HAP-1 (cell line): ENCODE data around the gene PRAMEF13.
"Not testable (repeated sequence)": the region's sequence is repeated elsewhere in the genome, so short reads cannot be mapped to it uniquely, and the experiment has no call there.

Experiments used
- DNase-seq, 2 experiments: peaks; one replicate each; pipeline ENCODE4 v3.0.0-alpha.2; 2016 to 2020; ENCODE audit warnings: low spot score in 2 of 2
- H3K27me3 ChIP-seq: fragments of 250-450 bp; sonication (Bioruptor Pico); 2 replicates; pipeline ENCODE4 v1.5.1; 2020; ENCODE audit warnings: low read depth, mild to moderate bottlenecking, moderate library complexity
- H3K36me3 ChIP-seq: fragments of 250-450 bp; sonication (Bioruptor Pico); replicated peaks from 2 replicates; pipeline ENCODE4 v1.5.1; 2020; ENCODE audit warnings: mild to moderate bottlenecking
- H3K4me1 ChIP-seq: fragments of 250-450 bp; sonication (Bioruptor Pico); 2 replicates; pipeline ENCODE4 v1.5.1; 2020; ENCODE audit warnings: mild to moderate bottlenecking
- H3K4me3 ChIP-seq: fragments of 250-450 bp; sonication (Bioruptor Pico); 2 replicates; pipeline ENCODE4 v1.5.1; 2020; ENCODE audit warnings: mild to moderate bottlenecking, moderate library complexity
- H3K9me3 ChIP-seq: fragments of 250-450 bp; sonication (Bioruptor Pico); 2 replicates; pipeline ENCODE4 v1.5.1; 2020; ENCODE audit warnings: mild to moderate bottlenecking, moderate library complexity
- in situ Hi-C: fragments of 300-500 bp; cut with MboI; formaldehyde crosslinking; loops from 3 replicates; pipeline ENCODE4 v1.14.3; 2020; ENCODE audit warnings: low sequenced_read_pairs, inconsistent platforms, mixed read lengths

The PRAMEF13 gene, protein sequence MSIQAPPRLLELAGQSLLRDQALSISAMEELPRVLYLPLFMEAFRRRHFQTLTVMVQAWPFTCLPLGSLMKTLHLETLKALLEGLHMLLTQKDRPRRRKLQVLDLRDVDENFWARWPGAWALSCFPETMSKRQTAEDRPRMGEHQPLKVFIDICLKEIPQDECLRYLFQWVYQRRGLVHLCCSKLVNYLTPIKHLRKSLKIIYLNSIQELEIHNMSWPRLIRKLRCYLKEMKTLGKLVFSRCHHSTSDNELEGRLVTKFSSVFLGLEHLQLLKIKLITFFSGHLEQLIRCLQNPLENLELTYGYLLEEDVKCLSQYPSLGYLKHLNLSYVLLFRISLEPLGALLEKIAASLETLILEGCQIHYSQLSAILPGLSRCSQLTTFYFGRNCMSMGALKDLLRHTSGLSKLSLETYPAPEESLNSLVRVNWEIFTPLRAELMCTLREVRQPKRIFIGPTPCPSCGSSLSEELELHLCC

DNA sequence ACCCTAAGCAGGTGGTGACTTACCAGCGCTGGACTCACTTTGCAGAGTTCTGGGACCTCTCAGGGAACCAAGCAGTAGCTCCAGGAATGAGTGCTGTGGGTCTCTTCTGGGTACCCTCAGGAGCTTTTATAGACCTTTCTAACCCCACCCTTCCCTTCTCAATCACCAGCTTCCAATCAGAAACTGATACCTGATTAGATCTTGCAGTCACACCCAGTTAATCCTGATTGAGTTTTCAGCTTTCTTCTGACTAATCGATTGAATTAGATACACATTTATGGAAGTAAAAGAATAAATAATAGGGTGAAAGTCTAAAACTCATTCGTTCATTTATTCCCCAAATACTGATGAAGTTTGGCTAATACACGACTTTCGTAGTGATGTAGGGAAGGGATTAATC is at the start of gene PRAMEF13:
TSS of gene PRAMEF13 (minus strand) at position 101 of the 400 bp plus-strand sequence. CDS start 1,820 bp downstream, outside the sequence.
- H3K36me3 ChIP-seq, H3K9me3 ChIP-seq, H3K27me3 ChIP-seq, in situ Hi-C loops, H3K4me3 ChIP-seq, H3K4me1 ChIP-seq, DNase-seq: not testable (repeated sequence)

DNA sequence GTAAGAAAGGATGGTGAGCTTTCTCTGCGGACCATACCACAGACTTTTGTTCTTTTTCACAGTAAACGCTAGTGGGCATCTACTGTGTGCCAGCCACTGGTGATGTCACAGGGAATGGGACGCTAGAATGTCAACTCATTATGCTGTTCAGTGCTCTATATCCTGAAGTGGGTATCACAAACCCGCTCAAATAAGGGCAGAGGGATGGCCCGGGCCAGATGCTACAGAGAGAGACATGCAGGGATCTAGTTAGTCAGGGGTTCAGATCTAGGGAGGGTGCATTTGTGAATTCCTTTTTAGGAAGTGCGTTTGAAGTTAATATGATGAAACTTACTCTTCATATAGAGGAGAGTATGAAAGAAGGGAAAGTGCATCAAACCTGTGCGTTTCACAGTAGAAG is 45.9 kb upstream of the PRAMEF13 start:
- H3K4me3 ChIP-seq, DNase-seq, H3K4me1 ChIP-seq, in situ Hi-C loops, H3K36me3 ChIP-seq, H3K9me3 ChIP-seq, H3K27me3 ChIP-seq: not testable (repeated sequence)

DNA sequence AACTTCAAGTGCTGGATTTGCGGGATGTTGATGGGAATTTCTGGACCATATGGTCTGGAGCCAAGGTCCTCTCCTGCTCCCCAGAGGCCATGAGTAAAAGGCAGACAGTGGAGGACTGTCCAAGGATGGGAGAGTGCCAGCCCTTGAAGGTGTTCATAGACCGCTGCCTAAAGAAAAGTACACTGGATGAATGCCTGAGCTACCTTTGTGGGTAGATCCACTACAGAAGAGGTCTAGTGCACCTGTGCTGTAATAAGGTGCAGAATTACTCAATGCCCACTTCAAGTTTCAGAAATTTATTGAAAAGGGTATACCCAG is 45.3 kb upstream of the PRAMEF13 start:
- H3K36me3 ChIP-seq, H3K9me3 ChIP-seq, H3K4me3 ChIP-seq, H3K4me1 ChIP-seq, in situ Hi-C loops, H3K27me3 ChIP-seq, DNase-seq: not testable (repeated sequence)

DNA sequence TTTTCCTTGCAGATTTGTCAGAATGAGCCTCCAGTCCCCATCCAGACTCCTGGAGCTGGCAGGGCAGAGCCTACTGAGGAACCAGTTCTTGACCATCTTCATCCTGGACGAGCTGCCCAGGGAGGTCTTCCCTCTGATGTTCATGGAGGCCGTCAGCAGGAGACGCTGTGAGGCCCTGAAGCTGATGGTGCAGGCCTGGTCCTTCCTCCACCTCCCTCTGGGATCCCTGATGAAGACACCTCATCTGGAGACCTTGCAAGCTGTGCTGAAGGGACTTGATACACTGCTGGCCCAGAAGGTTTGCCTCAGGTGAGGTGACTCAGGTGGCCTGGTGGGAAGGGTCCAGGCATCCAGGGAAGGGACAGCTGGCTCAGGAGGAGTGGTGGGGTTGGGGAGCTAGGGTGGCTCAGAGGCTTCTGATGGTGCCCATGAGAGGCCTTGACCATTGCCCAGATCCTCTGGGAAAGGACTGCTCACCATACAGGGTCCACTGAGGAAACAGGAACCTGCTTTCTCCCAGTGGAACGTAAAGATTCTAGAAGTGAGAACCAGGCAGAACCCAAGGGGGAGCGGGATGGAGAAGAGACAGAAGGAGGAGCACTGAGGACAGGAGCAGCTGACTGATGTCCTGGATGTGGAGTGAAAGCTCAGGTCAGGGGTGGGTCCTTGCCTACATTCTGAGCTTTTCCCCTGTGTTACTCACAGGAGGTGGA is 44.8 kb upstream of the PRAMEF13 start:
- H3K9me3 ChIP-seq, DNase-seq, H3K36me3 ChIP-seq, H3K4me1 ChIP-seq, H3K4me3 ChIP-seq, in situ Hi-C loops, H3K27me3 ChIP-seq: not testable (repeated sequence)

DNA sequence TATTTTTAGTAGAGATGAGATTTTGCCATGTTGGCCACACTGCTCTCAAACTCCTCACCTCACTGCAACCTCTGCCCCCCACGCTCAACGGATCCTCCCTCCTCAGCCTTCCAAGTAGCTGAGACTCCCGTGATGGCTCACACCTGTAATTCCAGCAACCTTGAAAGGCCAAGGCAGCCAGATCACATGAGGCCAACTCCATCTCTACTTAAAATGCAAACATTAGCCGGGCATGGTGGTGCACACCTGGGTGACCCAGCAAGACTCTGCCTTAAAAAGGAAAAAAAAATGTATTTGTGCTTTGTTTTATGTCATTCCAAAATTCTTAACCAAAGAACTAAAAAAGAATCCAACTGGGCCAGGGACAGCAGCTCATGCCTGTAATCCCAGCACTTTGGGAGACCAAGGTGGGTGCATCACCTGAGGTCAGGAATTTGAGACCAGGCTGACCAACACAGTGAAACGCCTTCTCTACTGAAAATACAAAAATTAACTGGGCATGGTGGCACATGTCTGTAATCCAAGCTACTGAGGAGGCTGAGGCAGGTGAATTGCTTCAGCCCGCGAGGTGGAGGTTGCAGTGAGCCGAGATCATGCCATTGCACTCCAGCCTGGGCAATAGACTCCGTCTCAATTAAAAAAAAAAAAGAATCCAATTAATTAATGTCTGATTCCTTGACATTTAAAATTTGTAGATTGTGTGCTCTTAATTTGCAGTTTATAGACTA is 42.5 kb upstream of the PRAMEF13 start:
- H3K27me3 ChIP-seq, H3K4me3 ChIP-seq, H3K36me3 ChIP-seq, DNase-seq, H3K4me1 ChIP-seq, in situ Hi-C loops, H3K9me3 ChIP-seq: not testable (repeated sequence)

DNA sequence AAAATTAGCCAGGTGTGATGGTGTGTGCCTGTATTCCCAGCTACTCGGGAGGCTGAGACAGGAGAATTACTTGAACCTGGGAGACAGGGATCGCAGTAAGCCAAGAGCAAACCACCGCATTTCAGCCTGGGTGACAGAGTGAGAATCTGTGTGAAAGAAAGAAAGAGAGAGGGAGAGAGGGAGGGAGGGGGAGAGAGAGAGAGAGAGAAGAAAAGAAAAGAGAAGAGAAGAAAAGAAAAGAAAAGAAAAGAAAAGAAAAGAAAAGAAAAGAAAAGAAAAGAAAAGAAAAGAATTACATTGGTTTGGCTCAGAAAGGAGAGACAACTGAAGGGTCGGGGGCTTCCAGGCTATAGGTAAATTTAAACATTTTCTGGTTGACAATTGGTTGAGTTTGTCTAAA is 38.4 kb upstream of the PRAMEF13 start:
- H3K36me3 ChIP-seq, H3K4me1 ChIP-seq, H3K4me3 ChIP-seq, H3K27me3 ChIP-seq, in situ Hi-C loops, H3K9me3 ChIP-seq, DNase-seq: not testable (repeated sequence)

DNA sequence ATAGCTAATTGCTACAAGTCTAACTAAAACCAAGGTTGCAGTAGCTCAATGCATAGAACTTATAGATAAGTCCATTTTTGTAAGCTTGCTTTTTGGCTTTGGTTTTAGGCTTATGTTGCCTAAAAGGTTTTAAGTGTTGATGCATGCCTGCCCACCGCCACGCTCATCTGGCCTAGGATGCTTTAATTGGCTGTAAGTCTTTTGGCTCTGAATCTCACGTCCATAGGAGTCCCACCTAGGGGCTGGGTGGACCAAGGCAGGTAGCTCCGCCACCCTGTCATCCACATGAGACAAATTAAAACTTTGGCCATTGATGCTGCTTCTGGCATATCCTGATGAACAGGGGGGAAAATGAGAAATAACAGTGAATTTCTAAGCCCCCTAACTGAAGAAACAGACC is 36.4 kb upstream of the PRAMEF13 start:
- H3K9me3 ChIP-seq, H3K27me3 ChIP-seq, DNase-seq, in situ Hi-C loops, H3K36me3 ChIP-seq, H3K4me3 ChIP-seq, H3K4me1 ChIP-seq: not testable (repeated sequence)

DNA sequence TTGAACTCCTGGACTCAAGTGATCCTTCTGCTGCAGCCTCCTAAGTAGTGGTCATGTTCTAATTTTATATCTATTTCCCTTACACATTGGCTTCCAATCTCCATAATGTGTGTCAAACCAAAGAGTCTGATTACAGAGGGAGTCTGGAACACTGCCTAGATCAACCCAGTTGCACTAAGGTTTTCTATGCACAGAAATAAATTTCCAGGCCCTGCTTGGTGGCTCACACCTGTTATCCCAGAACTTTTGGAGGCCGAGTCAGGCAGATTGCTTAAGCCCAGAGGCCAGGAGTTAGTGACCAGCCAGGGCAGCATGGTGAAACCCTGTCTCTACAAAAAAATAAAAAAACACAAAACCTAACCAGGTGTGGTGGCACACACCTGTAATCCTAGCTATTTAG is 32.8 kb upstream of the PRAMEF13 start:
- H3K36me3 ChIP-seq, H3K27me3 ChIP-seq, in situ Hi-C loops, H3K4me1 ChIP-seq, H3K4me3 ChIP-seq, H3K9me3 ChIP-seq, DNase-seq: not testable (repeated sequence)

DNA sequence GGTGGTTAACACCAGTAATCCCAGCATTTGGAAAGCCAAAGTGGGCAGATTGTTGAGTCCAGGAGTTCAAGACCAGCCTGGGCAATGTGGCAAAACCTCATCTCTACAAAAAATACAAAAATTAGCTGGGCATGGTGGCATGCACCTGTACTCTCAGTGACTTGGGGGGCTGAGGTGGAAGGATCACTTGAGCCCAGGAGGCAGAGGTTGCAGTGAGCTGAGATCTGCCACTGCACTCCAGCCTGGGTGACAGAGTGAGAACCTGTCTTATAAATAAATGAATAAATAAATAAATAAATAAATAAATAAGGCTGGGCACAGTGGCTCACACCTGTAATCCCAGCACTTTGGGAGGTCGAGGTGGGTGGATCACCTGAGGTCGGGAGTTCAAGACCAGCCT is 30.8 kb upstream of the PRAMEF13 start:
- DNase-seq, H3K9me3 ChIP-seq, in situ Hi-C loops: not testable (repeated sequence)

DNA sequence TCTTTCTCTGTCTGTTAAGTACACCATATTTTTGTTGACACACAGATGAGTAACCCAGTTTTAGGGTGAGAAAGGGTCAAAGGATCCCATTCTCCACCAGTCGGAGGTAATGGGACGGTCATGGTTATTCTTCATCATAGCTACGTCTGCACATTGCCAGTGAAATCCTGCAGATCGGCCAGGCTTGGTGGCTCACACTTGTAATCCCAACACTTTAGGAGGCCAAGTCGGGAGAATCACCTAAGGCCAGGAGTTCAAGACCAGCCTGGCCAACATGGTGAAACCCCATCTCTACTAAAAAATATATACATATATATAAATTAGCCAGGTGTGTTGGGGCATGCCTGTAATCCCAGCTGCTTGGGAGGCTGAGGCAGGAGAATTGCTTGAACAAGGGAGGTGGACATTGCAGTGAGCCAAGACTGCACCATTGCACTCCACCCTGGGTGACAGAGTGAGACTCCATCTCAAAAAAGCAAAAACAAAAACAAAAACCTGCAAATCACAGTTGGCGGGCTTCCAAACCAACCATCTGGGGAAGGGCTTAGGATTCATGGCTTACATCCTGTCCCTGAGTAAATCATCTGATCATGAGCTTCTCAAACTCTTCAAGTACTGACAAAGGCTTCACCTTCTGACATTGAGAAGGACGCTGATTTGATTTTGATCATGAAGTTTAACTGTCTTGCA is 30.0 kb upstream of the PRAMEF13 start:
- H3K4me3 ChIP-seq, H3K36me3 ChIP-seq, in situ Hi-C loops, H3K4me1 ChIP-seq, H3K9me3 ChIP-seq, H3K27me3 ChIP-seq, DNase-seq: not testable (repeated sequence)

More for the DNA sequence above, 30.8 kb upstream of the PRAMEF13 start:
- not testable (repeated sequence) for H3K4me1 ChIP-seq, H3K36me3 ChIP-seq, H3K4me3 ChIP-seq, H3K27me3 ChIP-seq

DNA sequence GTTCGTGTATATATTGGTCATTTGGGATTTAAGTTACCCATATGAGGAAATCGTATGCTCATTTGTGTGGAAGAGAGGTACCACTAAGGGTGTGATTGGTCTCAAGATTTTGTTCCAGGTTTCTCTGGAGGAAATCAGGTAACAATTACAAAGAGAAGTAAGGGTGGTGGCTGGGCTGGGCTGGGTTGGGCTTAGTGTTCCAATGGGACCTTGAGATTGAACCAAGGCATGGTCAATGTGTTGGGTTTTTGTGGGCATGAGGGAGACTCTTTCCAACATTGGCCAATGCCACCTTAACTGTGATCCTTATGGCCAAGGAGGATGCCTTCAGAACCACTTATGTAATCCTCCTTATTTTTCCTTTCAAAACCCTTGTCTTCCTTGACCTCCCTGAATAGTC is 29.4 kb upstream of the PRAMEF13 start:
- H3K4me3 ChIP-seq, DNase-seq, in situ Hi-C loops, H3K4me1 ChIP-seq, H3K9me3 ChIP-seq, H3K27me3 ChIP-seq, H3K36me3 ChIP-seq: not testable (repeated sequence)

DNA sequence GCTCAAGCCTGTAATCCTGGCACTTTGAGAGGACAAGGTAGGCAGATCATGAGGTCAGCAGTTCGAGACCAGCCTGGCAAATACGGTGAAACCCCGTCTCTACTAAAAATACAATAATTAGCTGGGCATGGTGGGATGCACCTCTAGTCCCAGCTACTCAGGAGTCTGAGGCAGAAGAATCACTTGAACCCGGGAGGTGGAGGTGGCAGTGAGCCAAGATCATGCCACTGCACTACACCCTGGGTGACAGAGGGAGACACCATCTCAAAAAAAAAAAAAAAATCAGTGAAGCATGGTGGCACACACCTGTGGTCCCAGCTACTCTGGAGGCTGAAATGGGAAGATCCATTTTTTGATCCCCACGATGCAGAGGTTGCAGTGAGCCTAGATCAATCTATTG is 28.9 kb upstream of the PRAMEF13 start:
- H3K27me3 ChIP-seq, in situ Hi-C loops: not testable (repeated sequence)

DNA sequence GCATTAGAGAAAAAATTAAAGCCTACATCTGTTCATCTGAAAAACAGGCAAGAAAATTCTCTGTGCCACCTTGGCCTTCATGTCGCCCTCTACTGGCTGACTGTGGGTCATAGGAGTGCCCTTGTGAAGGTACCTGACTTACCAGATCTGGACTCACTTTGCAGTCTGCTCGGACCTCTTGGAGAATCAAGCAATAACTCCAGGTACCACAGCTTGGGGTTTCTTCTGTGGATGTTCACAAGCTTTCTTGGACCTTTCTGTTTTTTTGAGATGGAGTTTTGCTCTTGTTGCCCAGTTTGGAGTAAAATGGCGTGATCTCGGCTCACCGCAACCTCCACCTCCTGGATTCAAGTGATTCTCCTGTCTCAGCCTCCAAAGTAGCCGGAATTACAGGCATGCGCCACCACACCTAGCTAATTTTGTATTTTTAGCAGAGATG is 27.2 kb upstream of the PRAMEF13 start:
- H3K4me3 ChIP-seq = no peak overlapping the region
- H3K4me1 ChIP-seq = no peaks in the 10 kb centered on the region
- in situ Hi-C loops = no loop called here
- H3K9me3 ChIP-seq = no peaks in the 10 kb centered on the region
- H3K36me3 ChIP-seq = no peaks in the 10 kb centered on the region
- DNase-seq = peak; percentile 16 to 60
- no peaks in the 10 kb centered on the region for H3K27me3 ChIP-seq

More for the DNA sequence above, 28.9 kb upstream of the PRAMEF13 start:
- H3K36me3 ChIP-seq, DNase-seq, H3K4me3 ChIP-seq, H3K4me1 ChIP-seq, H3K9me3 ChIP-seq: not testable (repeated sequence)
